Keratinocyte (primary cell): Measurements from ENCODE around the gene PTPN23. TPM values are rescaled to one million over a fixed set of nuclear protein-coding genes. Genes with fewer than 3 reads are reported as not detected.
"Not testable (repeated sequence)": the region's sequence is repeated elsewhere in the genome, so short reads cannot be mapped to it uniquely, and the experiment has no call there.

Experiments
- DNase-seq: peaks from one replicate; pipeline ENCODE4 v3.0.0-alpha.2; 2011; ENCODE audit warnings: low read depth, missing footprints, low spot score
- FAIRE-seq: peaks from 2 replicates; lab custom pipeline; 2011; peaks lifted over from hg19 to GRCh38; lab: Jason Lieb, UNC
- H2AFZ ChIP-seq: 2 replicates; pipeline ENCODE4 v1.6.0; 2012; ENCODE audit warnings: low read length, control low read depth, inconsistent platforms; ENCODE audit not compliant: control insufficient read depth
- H3K27ac ChIP-seq: 2 replicates; pipeline ENCODE4 v1.5.1; 2011; ENCODE audit warnings: low read length; ENCODE audit not compliant: control insufficient read depth, insufficient read depth
- H3K27me3 ChIP-seq: 3 replicates; pipeline ENCODE4 v1.6.0; 2011; ENCODE audit warnings: low read length; ENCODE audit not compliant: control insufficient read depth, insufficient read depth; ENCODE audit errors: extremely low read depth
- H3K36me3 ChIP-seq, 2 experiments: 2 replicates in 1 of 2; 3 replicates in 1 of 2; pipeline ENCODE4 v1.5.1; 2011; ENCODE audit warnings: low read length in 2 of 2, mild to moderate bottlenecking in 1 of 2; ENCODE audit not compliant: control insufficient read depth in 2 of 2, insufficient read depth in 2 of 2; ENCODE audit errors: extremely low read depth in 1 of 2
- H3K4me1 ChIP-seq: 3 replicates; pipeline ENCODE4 v1.5.1; 2011; ENCODE audit warnings: low read length; ENCODE audit not compliant: control insufficient read depth, insufficient read depth; ENCODE audit errors: extremely low read depth
- H3K4me2 ChIP-seq: 3 replicates; pipeline ENCODE4 v1.6.0; 2011; ENCODE audit warnings: low read depth, low read length; ENCODE audit not compliant: control insufficient read depth, insufficient read depth; ENCODE audit errors: extremely low read depth
- H3K4me3 ChIP-seq, 3 experiments: fragments of 200-600 bp in 1 of 3; sonication (generic) in 1 of 3; 2 replicates in 2 of 3; 3 replicates in 1 of 3; pipeline ENCODE4 v1.5.1; 2011 to 2016; ENCODE audit warnings: low read length in 3 of 3, mild to moderate bottlenecking in 3 of 3, control low read depth in 2 of 3, inconsistent platforms in 1 of 3, low read depth in 1 of 3, mixed read lengths in 1 of 3, mixed run types in 1 of 3, moderate library complexity in 1 of 3; ENCODE audit not compliant: control insufficient read depth in 2 of 3, insufficient read depth in 2 of 3; ENCODE audit errors: extremely low read depth in 1 of 3
- H3K79me2 ChIP-seq: 2 replicates; pipeline ENCODE4 v1.6.0; 2012; ENCODE audit warnings: low read length; ENCODE audit not compliant: control insufficient read depth, insufficient read depth
- H3K9ac ChIP-seq: 3 replicates; pipeline ENCODE4 v1.6.0; 2011; ENCODE audit warnings: low read length; ENCODE audit not compliant: control insufficient read depth, insufficient read depth; ENCODE audit errors: extremely low read depth
- H3K9me1 ChIP-seq: 3 replicates; pipeline ENCODE4 v1.6.0; 2011; ENCODE audit warnings: low read length; ENCODE audit not compliant: control insufficient read depth, insufficient read depth; ENCODE audit errors: extremely low read depth
- H3K9me3 ChIP-seq: 2 replicates; pipeline ENCODE4 v1.5.1; 2012; ENCODE audit warnings: low read depth, low read length; ENCODE audit not compliant: control insufficient read depth
- H4K20me1 ChIP-seq: 3 replicates; pipeline ENCODE4 v1.6.0; 2011; ENCODE audit warnings: low read length; ENCODE audit not compliant: control insufficient read depth, insufficient read depth; ENCODE audit errors: extremely low read depth
- EZH2 ChIP-seq: IDR thresholded peaks from one replicate; pipeline ENCODE4 v1.6.1; 2012; ENCODE audit warnings: inconsistent platforms, mild to moderate bottlenecking, low read length, moderate library complexity
- dilution Hi-C: fragments of 300-500 bp; cut with MboI; formaldehyde crosslinking; loops from one replicate; pipeline ENCODE4 v1.7.0; 2020; ENCODE audit warnings: low sequenced_read_pairs; ENCODE audit not compliant: extremely low pct_ligation_motif_present
- polyA plus RNA-seq, 5 experiments: library from polyadenylated mRNA; depleted of rRNA in 3 of 5; stranded (reverse) in 3 of 5; stranded (forward) in 1 of 5; unstranded in 1 of 5; fragments of >200 nt; gene quantifications; 1 replicate in 1 of 5; 2 replicates in 3 of 5; 3 replicates in 1 of 5; pipeline versions ENCODE4 v1.2.1 to v1.2.3, GENCODE V29; 2011 to 2012; ENCODE audit warnings: missing spikeins in 2 of 5, low read depth in 1 of 5, low replicate concordance in 1 of 5
- TF ChIP-seq, protein P1 (sequence below), 3 experiments: IDR thresholded peaks in 1 of 3; conservative IDR thresholded peaks in 1 of 3; optimal IDR thresholded peaks in 1 of 3; 2 replicates in 2 of 3; 3 replicates in 1 of 3; pipeline versions ENCODE3 to v1.5.1; 2011; ENCODE audit warnings: low read length in 3 of 3, mild to moderate bottlenecking in 3 of 3, moderate library complexity in 2 of 3, control low read depth in 1 of 3, inconsistent platforms in 1 of 3; ENCODE audit not compliant: insufficient read depth in 2 of 3; ENCODE audit errors: extremely low read depth in 1 of 3

PTPN23 gene
- polyA plus RNA-seq, 1 donor (not counting 4 experiments of a cell fraction or from before 2014, with no cell fraction given) = 1.3 TPM

- DNase-seq (no peak), FAIRE-seq (no peak)
- no peak overlapping the region for H2AFZ ChIP-seq
- no peaks in the 10 kb centered on the region for H3K36me3 ChIP-seq
- H3K79me2 ChIP-seq = no peaks in the 10 kb centered on the region
- H3K27me3 ChIP-seq = no peaks in the 10 kb centered on the region
- H3K4me2 ChIP-seq = no peak overlapping the region
- no peaks in the 10 kb centered on the region for H4K20me1 ChIP-seq
- dilution Hi-C loops = no loop called here
- TF ChIP-seq, protein P1, sequence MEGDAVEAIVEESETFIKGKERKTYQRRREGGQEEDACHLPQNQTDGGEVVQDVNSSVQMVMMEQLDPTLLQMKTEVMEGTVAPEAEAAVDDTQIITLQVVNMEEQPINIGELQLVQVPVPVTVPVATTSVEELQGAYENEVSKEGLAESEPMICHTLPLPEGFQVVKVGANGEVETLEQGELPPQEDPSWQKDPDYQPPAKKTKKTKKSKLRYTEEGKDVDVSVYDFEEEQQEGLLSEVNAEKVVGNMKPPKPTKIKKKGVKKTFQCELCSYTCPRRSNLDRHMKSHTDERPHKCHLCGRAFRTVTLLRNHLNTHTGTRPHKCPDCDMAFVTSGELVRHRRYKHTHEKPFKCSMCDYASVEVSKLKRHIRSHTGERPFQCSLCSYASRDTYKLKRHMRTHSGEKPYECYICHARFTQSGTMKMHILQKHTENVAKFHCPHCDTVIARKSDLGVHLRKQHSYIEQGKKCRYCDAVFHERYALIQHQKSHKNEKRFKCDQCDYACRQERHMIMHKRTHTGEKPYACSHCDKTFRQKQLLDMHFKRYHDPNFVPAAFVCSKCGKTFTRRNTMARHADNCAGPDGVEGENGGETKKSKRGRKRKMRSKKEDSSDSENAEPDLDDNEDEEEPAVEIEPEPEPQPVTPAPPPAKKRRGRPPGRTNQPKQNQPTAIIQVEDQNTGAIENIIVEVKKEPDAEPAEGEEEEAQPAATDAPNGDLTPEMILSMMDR (optimal IDR thresholded peaks at IDR 0.05 in 1 of 3, IDR thresholded peaks at IDR 0.05 in 1 of 3, conservative IDR thresholded peaks at IDR 0.05 in 1 of 3; ENCODE audit: extremely low read depth in 1 of 3, insufficient read depth in 2 of 3, low read length in 3 of 3) = no peak
- no peak for TF ChIP-seq EZH2
- no peaks in the 10 kb centered on the region for H3K9me1 ChIP-seq
- no peak overlapping the region for H3K27ac ChIP-seq
- no peak overlapping the region for H3K4me3 ChIP-seq
- H3K9me3 ChIP-seq = peaks cover 18% of the 10 kb centered on the region
- no peak overlapping the region for H3K9ac ChIP-seq
- H3K4me1 ChIP-seq = no peaks in the 10 kb centered on the region
Measured at GRCh38 chr3:47356201-47356600, 24.6 kb upstream of the PTPN23 start.

DNA sequence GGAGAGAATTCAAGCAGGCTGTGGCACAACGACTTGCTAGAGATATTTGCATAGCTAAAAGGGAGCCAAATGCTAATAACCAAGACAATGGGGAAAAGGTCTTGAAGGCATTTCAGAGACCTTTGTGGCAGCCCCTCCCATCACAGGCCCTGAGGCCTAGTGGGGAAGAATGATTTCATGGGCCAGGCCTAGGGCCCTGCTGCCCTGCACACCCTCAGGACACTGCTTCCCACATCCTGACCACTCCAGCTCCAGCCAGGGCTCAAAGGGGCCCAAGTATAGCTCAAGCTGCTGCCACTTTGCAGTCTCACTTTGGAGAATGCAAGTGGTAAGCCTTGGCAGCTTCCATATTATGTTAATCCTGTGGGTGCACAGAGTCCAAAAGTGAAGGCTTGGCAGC, 21.5 kb upstream of the PTPN23 start:
- Histone ChIP-seq H3K9me1 (no peaks in the 10 kb centered on the region), H3K79me2 (no peaks in the 10 kb centered on the region), H3K27me3 (no peaks in the 10 kb centered on the region), H3K36me3 (no peaks in the 10 kb centered on the region), H3K9me3 (peaks cover 18% of the 10 kb centered on the region), H3K4me1 (no peaks in the 10 kb centered on the region), H4K20me1 (no peaks in the 10 kb centered on the region), H3K4me2 (no peak overlapping the region), H3K9ac (no peak overlapping the region), H3K4me3 (no peak overlapping the region), H2AFZ (no peak overlapping the region), H3K27ac (no peak overlapping the region)
- TF ChIP-seq, protein P1 (optimal IDR thresholded peaks at IDR 0.05 in 1 of 3, IDR thresholded peaks at IDR 0.05 in 1 of 3, conservative IDR thresholded peaks at IDR 0.05 in 1 of 3; ENCODE audit: extremely low read depth in 1 of 3, insufficient read depth in 2 of 3, low read length in 3 of 3) = no peak
- no peak for TF ChIP-seq EZH2
- dilution Hi-C loops = no loop called here
- no peak for FAIRE-seq
- DNase-seq = no peak

DNA sequence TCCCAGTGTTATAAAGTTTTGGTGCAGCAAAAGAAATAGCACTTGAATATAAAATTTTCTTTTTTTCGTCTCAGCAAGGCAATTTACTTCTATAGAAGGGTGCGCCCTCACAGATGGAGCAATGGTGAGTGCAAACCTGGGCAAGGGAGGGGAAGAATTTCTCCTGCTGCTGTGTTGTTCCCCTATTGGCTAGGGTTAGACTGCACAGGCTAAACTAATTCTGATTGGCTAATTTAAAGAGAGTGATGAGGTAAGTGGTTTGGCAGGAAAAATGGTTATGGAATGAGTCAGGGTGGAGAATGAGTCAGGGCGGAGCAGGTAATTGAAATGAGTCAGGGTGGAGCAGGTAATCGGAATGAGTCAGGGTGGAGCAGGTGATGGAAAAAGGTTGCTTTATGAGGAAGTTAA, 20.7 kb upstream of the PTPN23 start:
- dilution Hi-C loops, H3K79me2 ChIP-seq, FAIRE-seq, H4K20me1 ChIP-seq, H3K9me1 ChIP-seq, H3K4me1 ChIP-seq, H3K27ac ChIP-seq, H3K4me2 ChIP-seq, H2AFZ ChIP-seq, H3K36me3 ChIP-seq, H3K9ac ChIP-seq, H3K4me3 ChIP-seq, H3K27me3 ChIP-seq: not testable (repeated sequence)
- DNase-seq = peak; percentile 74
- H3K9me3 ChIP-seq = peaks cover 18% of the 10 kb centered on the region
